NCI-H146 (cell line): ENCODE measurements around the gene CDK12.
"Not testable (repeated sequence)": the region's sequence is repeated elsewhere in the genome, so short reads cannot be mapped to it uniquely, and the experiment has no call there.

Experiments used
- DNase-seq: peaks from one replicate; lab custom pipeline; 2025; lab: John Stamatoyannopoulos, UW

The CDK12 gene

DNA sequence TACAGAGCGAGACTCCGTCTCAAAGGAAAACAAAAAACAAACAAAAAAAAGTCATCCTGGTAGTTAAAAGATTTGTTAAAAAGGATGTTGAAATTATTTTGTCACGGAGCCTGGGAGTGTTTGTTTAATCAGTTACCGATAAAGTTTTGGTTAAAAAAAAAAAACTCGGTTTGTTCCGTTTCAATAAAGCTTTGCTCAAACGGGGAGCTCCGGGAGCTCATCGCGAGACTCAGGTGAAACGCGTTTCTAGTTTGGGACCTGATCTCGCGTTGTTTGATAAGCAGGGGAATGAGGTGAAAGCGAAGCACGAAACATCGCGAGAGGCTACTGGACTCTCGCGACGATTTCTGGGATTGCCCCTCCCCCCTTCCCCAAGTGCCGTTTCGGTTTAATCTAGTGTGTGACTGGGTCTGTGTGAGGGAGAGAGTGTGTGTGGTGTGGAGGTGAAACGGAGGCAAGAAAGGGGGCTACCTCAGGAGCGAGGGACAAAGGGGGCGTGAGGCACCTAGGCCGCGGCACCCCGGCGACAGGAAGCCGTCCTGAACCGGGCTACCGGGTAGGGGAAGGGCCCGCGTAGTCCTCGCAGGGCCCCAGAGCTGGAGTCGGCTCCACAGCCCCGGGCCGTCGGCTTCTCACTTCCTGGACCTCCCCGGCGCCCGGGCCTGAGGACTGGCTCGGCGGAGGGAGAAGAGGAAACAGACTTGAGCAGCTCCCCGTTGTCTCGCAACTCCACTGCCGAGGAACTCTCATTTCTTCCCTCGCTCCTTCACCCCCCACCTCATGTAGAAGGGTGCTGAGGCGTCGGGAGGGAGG is at the start of gene CDK12:
Gene CDK12 (plus strand): TSS at position 374 of the 813 bp plus-strand sequence. CDS start 586 bp downstream, outside the sequence.
- DNase-seq: peak; percentile 99

DNA sequence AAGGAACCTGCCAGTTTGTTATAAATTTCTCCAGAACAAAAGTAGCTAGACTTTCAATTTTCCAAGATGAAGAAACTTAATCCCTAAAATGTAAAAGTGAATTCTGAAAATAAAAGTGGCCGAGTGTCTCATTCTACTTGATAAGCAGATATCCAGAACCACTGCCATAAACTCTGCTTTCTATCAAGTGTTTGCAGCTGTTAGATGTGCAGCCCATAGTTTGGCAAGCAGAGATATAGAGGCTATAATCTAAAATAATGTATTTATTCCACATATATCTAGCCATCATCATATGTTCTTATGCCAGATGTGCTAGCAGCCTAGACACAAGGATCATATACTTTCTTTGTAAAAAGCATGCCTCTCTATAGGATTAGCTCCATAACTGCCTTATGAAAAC is 45.1 kb upstream of the CDK12 start:
- no peak for DNase-seq

DNA sequence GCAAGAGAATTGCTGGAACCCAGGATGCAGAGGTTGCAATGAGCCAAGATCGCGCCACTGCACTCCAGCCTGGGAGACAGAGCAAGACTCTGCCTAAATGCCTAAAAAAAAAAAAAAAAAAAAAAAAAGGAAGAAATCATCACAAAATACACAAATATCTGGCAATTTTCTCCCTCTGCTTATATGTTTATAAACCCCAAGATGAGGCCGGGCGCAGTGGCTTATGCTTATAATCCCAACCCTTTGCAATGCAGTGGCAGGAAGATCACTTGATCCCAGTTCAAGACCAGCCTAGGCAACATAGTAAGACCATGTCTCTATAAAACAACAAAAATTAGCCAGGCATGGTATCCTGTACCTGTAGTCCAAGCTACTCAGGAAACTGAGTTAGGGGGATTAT is 31.7 kb upstream of the CDK12 start:
- DNase-seq: no peak

DNA sequence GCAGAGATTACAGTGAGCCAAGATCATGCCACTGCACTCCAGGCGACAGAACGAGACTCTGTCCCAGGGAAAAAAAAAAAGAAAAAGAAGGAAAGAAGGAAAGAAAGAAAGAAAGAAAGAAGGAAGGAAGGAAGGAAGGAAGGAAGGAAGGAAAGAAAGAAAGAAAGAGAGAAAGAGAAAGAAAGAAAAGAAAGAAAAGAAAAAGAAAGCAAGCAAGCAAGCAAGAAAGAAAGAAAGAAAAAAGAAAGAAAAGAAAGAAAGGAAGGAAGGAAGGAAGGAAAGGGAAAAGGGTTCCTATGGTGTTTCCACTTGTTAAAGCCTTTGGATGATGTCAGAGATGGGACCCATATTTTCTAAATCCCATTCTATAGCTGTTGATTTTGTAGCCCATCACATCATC is 21.4 kb upstream of the CDK12 start:
- not testable (repeated sequence) for DNase-seq

DNA sequence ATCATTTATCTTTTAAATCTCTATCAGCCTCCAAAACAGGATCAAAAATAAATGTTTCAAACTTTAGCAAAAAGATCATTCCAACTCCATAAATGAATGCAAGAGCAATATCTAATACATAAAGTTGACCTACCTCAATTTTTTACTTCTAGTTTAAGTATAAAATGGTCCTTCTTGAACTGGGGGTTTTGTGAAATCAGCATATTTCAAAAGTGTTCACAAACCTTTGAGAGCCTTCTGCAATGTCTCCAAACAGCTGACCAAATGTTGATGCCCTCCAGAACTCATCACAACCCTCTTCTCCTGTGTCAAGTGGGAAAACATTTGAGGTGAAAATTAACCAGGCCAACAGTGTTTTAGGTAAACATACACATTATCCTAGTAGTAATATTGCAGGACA is 18.0 kb upstream of the CDK12 start:
- DNase-seq: no peak

DNA sequence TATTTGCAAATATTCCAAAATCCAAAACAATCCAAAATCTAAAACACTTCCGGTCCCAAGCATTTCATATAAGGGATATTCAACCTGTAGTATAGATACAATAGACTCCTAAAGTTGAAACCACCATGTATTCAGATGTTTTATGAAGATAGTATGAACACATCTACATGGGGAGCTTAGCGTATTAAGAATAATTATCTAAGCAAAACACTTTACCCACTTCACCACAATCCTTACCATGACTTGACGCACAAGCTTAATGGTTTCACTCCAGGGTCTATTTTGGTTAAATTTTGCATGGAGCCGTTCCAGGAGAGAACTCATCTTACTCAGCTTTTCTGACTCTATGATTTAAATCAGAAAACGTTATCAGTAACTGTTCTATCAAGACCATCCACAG is 13.7 kb upstream of the CDK12 start:
- no peak for DNase-seq

DNA sequence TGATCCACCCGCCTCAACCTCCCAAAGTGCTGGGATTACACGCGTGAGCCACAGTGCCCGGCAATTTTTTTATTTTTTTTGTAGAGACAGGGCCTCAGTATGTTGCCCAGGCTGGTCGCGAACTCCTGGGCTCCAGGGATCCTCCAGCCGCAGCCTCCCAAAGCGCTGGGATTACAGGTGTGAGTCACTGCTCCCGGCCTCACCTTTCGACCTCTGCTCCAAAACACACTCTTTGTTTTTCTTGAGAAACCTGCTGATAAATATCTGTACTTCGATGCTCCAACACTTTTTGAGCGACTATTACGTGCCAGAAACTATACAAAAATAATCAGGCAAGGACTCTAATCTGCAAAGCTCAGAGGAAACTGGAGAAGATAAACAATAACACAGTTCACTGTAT is 11.2 kb upstream of the CDK12 start:
- DNase-seq: no peak

DNA sequence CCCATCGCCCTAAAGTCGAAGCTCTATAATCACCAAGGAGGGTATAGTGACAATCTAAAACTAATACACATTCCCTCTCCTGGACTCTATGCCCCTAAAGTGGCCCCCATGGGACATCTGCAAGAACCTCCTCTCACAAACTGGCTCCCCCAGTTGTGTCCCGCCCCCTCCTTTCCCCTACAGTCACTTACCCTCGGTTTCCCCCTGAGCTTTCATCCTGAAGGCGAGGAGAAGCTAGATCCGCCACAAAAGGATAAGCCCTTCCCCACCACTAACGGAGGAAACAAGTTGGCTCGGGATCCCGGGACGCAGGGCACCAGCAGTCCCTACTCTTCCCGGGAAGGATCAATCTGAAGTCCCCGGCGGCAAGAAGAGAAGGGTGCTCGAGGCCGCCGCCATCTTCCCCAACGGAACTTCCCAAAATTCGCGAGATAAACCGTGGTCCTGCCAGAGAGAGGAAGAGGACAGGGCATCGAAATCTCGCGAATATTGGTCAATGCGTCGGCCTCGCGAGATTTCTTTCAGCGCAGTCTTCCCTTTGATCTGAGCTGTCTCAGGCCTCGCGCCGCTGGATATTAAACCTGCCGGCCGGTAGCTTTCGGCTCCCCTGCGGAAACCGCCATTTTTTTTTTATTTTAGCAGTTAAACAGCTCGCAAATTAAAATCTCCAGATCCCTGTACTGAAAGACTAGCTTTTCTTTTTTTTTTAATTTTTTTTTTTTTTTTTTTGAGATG is 10.3 kb upstream of the CDK12 start, which contains the start of gene MED1:
Gene MED1 (minus strand): TSS at position 417 of the 735 bp plus-strand sequence. CDS start 201 bp downstream, at position 216.
- peak; percentile 98 for DNase-seq

DNA sequence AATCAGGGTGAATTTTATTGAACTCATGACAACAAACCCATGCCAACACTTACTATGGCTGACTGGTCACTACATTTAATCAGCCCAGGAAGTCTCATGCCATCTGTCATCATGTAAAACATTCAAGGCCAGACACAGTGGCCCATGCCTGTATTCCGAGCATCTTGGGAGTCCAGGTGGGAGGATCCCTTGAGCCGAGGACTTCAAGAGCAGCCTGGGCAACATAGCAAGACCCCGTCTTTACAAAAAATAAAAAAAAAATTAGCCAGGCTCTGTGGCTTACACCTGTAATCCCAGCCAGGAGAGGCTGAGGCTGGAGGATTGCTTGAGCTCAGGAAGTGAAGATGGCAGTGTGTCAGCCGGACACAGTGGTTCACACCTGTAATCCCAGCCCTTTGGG is 5.4 kb upstream of the CDK12 start:
- no peak for DNase-seq

DNA sequence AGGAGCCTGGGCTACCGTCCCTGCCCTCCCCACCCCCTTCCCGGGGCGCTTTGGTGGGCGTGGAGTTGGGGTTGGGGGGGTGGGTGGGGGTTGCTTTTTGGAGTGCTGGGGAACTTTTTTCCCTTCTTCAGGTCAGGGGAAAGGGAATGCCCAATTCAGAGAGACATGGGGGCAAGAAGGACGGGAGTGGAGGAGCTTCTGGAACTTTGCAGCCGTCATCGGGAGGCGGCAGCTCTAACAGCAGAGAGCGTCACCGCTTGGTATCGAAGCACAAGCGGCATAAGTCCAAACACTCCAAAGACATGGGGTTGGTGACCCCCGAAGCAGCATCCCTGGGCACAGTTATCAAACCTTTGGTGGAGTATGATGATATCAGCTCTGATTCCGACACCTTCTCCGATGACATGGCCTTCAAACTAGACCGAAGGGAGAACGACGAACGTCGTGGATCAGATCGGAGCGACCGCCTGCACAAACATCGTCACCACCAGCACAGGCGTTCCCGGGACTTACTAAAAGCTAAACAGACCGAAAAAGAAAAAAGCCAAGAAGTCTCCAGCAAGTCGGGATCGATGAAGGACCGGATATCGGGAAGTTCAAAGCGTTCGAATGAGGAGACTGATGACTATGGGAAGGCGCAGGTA is 762 bp downstream of the CDK12 start:
- no peak for DNase-seq

DNA sequence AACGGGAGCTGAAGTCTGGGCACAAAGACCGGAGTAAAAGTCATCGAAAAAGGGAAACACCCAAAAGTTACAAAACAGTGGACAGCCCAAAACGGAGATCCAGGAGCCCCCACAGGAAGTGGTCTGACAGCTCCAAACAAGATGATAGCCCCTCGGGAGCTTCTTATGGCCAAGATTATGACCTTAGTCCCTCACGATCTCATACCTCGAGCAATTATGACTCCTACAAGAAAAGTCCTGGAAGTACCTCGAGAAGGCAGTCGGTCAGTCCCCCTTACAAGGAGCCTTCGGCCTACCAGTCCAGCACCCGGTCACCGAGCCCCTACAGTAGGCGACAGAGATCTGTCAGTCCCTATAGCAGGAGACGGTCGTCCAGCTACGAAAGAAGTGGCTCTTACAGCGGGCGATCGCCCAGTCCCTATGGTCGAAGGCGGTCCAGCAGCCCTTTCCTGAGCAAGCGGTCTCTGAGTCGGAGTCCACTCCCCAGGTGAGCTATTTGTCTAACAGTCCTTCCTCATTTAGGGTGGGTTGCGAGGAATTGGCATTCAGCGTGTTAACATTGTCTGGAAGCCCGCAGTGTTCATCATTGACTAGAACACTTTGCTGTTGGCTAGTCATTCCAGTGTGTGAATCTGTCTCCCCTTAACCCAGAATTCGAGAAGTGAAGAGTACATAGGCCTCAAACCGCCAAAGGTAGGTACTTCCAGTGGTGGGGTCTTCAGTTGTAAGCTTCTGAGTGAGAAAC is 1.5 kb downstream of the CDK12 start:
- no peak for DNase-seq

DNA sequence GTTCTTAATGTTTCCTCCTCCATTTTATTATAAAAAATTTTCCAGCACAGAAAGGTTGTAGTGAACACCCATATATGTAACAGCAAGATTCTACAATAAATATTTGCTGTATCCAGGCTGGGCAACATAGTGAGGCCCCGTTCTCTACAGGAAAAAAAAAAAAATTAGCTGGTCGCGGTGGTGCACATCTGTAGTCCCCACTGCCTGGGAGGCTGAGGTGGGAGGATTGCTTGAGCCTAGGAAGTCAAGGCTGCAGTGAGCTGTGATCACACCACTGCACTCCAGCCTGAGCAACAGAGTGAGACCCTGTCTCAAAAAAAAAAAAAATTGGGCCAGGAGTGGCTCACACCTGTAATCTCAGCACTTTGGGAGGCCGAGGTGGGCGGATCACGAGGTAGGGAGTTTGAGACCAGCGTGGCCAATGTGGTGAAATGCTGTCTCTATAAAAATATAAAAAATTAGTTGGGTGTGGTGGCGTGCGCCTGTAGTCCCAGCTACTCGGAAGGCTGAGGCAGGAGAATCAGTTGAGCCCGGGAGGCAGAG is 3.4 kb downstream of the CDK12 start:
- not testable (repeated sequence) for DNase-seq

DNA sequence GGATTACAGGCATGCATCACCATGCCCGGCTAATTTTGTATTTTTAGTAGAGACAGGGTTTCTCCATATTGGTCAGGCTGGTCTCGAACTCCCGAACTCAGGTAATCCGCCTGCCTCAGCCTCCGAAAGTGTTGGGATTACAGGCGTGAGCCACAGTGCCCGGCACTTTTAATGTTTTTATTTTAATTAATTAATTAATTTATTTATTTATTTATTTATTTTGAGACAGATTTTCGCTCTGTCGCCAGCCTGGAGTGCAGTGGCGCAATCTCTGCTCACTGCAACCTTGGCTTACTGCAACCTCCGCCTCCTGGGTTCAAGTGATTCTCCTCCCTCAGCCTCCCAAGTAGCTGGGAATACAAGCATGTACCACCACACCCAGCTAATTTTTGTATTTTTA is 7.3 kb downstream of the CDK12 start:
- DNase-seq: not testable (repeated sequence)

DNA sequence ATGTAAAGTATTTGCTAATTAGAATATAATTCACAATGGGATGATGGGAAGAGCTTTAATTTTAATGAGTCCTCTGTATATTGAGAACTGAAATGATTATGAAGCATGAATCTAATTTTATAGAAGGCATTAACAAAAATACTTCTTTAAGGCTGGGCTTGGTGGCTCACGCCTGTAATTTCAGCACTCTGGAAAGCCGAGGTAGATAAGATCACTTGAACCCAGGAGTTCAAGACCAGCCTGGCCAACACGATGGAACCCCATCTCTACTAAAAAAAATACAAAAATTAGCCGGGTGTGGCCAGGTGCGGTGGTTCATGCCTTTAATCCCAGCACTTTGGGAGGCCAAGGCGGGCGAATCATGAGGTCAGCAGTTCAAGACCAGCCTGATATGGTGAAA is 12.0 kb downstream of the CDK12 start:
- DNase-seq: no peak

DNA sequence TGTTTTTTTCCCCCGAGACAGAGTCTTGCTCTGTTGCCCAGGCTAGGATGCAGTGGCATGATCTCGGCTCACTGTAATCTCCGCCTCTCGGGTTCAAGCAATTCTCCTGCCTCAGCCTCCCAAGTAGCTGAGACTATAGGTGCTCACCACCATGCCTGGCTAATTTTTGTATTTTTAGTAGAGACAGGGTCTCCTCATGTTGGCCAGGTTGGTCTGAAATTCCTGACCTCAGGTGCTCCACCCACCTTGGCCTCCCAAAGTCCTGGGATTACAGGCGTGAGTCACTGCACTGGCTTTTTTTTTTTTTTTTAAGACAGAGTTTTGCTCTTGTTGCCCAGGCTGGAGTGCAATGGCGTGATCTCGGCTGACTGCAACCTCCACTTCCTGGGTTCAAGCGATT is 18.3 kb downstream of the CDK12 start:
- DNase-seq: not testable (repeated sequence)

DNA sequence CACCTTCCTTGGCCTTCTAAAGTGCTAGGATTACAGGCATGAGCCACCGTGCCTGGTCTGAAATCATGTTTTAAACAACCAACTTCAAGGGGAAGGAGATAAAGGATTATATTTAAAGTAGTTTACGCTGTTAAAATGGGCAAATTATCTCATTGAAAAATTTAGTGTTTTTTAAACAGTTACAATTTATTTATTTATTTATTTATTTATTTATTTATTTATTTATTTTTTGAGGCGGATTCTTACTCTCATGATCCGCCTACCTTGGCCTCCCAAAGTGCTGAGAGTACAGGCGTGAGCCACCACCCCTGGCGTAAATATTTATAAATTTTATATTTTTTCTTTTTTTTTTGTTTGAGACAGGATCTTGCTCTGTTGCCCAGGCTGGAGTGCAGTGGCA is 22.2 kb downstream of the CDK12 start:
- DNase-seq: no peak

DNA sequence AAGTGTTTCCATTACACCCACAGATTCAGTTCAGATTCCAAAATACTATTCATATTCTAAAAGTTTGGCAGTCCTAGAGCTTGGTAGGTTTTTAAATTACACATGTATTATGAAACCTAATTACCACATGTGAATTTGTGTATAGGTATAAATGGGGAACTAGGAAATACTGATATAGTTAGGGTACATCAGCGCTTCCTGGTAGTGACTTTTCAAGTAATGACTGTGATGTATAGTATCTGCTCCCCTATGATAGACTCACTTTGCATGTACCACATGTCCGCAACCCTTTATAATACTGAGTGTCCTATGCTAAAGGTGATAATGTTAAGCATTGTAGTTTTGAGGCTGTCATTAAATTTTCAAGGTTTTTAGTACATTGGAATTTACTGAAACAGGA is 22.9 kb downstream of the CDK12 start:
- no peak for DNase-seq

DNA sequence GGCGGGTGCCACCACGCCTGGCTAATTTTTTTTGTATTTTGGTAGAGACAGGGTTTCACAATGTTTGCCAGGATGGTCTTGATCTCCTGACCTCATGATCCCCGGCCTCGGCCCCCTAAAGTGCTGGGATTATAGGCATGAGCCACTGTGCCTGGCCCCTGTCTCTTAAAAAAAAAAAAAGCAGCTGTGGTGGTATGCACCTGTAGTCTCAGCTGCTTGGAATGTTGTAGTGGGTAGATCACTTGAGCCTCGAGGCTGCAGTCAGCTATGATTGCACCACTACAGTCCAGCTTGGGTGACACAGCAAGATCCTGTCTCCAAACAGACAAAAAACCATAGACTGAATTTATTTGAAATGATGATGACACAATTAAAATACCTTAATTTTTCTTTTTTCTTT is 24.3 kb downstream of the CDK12 start:
- no peak for DNase-seq

DNA sequence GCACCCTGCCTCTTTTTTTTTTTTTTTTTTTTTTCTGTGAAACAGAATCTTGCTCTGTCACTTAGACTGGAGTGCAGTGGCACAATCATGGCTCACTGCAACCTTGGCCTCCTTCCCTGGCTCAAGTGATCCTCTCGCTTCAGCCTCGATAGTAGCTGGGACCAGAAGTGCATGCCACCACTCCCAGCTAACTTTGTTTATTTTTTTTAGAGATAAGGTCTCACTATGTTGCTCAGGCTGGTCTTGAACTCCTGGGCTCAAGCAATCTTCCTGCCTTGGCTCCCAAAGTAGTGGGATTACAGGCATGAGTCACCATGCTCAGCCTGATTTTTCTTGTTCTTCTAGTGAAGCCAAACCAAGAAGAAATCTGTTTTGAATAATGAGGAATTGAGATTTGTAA is 25.0 kb downstream of the CDK12 start:
- DNase-seq: no peak

DNA sequence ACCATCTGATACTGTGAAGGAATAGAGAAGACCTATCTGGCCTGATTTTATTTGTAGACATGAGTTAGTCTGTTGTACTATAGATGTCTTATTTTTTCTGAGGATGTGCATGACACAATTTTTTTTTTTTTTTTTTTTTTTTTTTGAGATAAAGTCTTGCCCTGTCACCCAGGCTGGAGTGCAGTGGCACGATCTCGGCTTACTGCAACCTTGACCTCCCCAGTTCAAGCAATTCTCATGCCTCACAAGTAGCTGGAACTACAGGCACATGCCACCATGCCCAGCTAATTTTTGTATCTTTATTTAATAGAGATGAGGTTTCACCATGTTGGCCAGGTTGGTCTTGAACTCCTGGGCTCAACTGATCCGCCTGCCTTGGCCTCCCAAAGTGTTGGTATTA is 26.2 kb downstream of the CDK12 start:
- DNase-seq: not testable (repeated sequence)

DNA sequence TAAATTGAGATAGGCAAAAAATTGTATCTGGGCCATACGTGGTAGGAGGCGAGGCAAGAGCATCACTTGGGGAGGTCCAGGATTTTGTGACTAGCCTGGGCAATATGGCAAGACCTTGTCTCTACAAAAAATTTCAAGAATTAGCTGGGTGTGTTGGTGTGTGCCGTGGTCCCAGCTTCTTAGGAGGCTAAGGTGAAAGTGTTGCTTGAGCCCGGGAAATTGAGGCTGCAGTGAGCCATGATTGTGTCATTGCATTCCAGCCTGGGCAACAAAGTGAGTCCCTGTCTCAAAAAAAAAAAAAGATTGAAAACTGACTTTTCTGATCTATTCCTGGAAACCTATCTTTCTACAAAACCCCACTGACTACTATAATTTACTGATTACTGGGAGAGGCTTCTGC is 26.7 kb downstream of the CDK12 start:
- no peak for DNase-seq

DNA sequence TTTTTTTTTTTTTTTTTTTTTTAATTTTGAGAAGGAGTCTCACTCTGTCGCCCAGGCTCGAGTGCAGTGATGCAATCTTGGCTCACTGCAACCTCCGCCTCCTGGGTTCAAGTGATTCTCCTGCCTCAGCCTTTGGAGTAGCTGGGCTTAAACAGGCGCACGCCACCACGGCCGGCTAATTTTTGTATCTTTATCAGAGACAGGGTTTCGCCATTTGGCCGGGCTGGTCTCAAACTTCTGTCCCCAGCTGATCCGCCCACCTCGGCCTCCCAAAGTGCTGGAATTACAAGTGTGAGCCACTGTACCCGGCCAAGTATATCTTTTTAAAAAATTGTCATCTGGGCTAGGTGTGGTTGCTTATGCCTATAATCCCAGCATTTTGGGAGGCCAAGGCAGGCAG is 35.6 kb downstream of the CDK12 start:
- not testable (repeated sequence) for DNase-seq
